Endothelial cell of umbilical vein (primary cell): ENCODE data around the gene FABP6. TPM values are rescaled to one million over a fixed set of nuclear protein-coding genes. Genes with fewer than 3 reads are reported as not detected.

Experiments
- BruUV-seq: library from RNA; stranded (reverse); fragments of 400-500 nt; replicated peaks from 2 replicates; lab custom pipeline; 2021; lab: Mats Ljungman, UMichigan
- CTCF ChIA-PET: fragments of 300-600, 350-600 bp; sonication (Branson Sonifier 250); formaldehyde crosslinking; loops from one replicate; lab custom pipeline; 2021; ENCODE audit warnings: antibody characterized with exemption, inconsistent platforms; lab: Charles Lee
- POLR2A ChIA-PET: fragments of 300-600, 350-600 bp; sonication (Branson Sonifier 250); formaldehyde crosslinking; loops from one replicate; lab custom pipeline; 2021; ENCODE audit warnings: antibody characterized with exemption, inconsistent platforms; lab: Charles Lee
- DNase-seq: peaks from one replicate; pipeline ENCODE4 v3.0.0-alpha.2; 2011; ENCODE audit warnings: low read depth, low spot score
- FAIRE-seq: peaks from 2 replicates; lab custom pipeline; 2011; peaks lifted over from hg19 to GRCh38; lab: Jason Lieb, UNC
- H2AFZ ChIP-seq: 2 replicates; pipeline ENCODE4 v1.6.0; 2012; ENCODE audit warnings: low read depth, low read length, control low read depth, inconsistent platforms
- H3K27ac ChIP-seq: 2 replicates; pipeline ENCODE4 v1.5.1; 2011; ENCODE audit warnings: low read depth, mild to moderate bottlenecking, control low read depth, low read length, moderate library complexity; ENCODE audit not compliant: insufficient read depth
- H3K27me3 ChIP-seq, 2 experiments: 2 replicates each; pipeline versions ENCODE4 v1.6.0 to v1.6.1; 2011; ENCODE audit warnings: low read length in 2 of 2, mixed read lengths in 1 of 2; ENCODE audit not compliant: control insufficient read depth in 2 of 2, insufficient read depth in 2 of 2
- H3K36me3 ChIP-seq, 2 experiments: 2 replicates in 1 of 2; 3 replicates in 1 of 2; pipeline ENCODE4 v1.5.1; 2011; ENCODE audit warnings: low read length in 2 of 2, mild to moderate bottlenecking in 1 of 2, moderate library complexity in 1 of 2; ENCODE audit not compliant: control insufficient read depth in 2 of 2, insufficient read depth in 2 of 2; ENCODE audit errors: extremely low read depth in 1 of 2
- H3K4me1 ChIP-seq: 3 replicates; pipeline ENCODE4 v1.5.1; 2011; ENCODE audit warnings: mild to moderate bottlenecking, low read length; ENCODE audit not compliant: control insufficient read depth, insufficient read depth; ENCODE audit errors: extremely low read depth
- H3K4me2 ChIP-seq: 2 replicates; pipeline ENCODE4 v1.6.1; 2011; ENCODE audit warnings: low read length, control low read depth, mixed read lengths; ENCODE audit not compliant: insufficient read depth
- H3K4me3 ChIP-seq, 3 experiments: fragments of 200-600 bp in 1 of 3; sonication (generic), shearing (Covaris generic) in 1 of 3; replicated peaks in 1 of 3; 2 replicates each; pipeline ENCODE4 v1.5.1; 2011 to 2016; ENCODE audit warnings: control low read depth in 3 of 3, low read length in 3 of 3, mild to moderate bottlenecking in 2 of 3, inconsistent platforms in 1 of 3, low read depth in 1 of 3, moderate library complexity in 1 of 3; ENCODE audit not compliant: insufficient read depth in 1 of 3
- H3K79me2 ChIP-seq: 2 replicates; pipeline ENCODE4 v1.6.0; 2012; ENCODE audit warnings: low read length, inconsistent platforms; ENCODE audit not compliant: control insufficient read depth, insufficient read depth
- H3K9ac ChIP-seq: replicated peaks from 2 replicates; pipeline ENCODE3; 2011; ENCODE audit warnings: low read length, control low read depth; ENCODE audit not compliant: insufficient read depth; ENCODE audit errors: extremely low read depth
- H3K9me1 ChIP-seq: replicated peaks from 3 replicates; pipeline ENCODE4 v1.6.0; 2011; ENCODE audit warnings: mild to moderate bottlenecking, low read length; ENCODE audit not compliant: control insufficient read depth, insufficient read depth; ENCODE audit errors: extremely low read depth
- H3K9me3 ChIP-seq: replicated peaks from 2 replicates; pipeline ENCODE4 v1.5.1; 2012; ENCODE audit warnings: low read length, inconsistent platforms; ENCODE audit not compliant: control insufficient read depth, insufficient read depth
- H4K20me1 ChIP-seq: replicated peaks from 2 replicates; pipeline ENCODE3; 2011; ENCODE audit warnings: mild to moderate bottlenecking, low read length; ENCODE audit not compliant: control insufficient read depth, insufficient read depth; ENCODE audit errors: extremely low read depth
- EZH2 ChIP-seq: IDR thresholded peaks from 2 replicates; pipeline ENCODE4 v1.6.1; 2012; ENCODE audit warnings: borderline replicate concordance, low read depth, mild to moderate bottlenecking, moderate library complexity, low read length, inconsistent platforms; ENCODE audit not compliant: severe bottlenecking
- FOS ChIP-seq: IDR thresholded peaks from 2 replicates; pipeline ENCODE4 v1.6.1; 2011; ENCODE audit warnings: mild to moderate bottlenecking, low read length, moderate library complexity, borderline replicate concordance; ENCODE audit not compliant: insufficient read depth
- GATA2 ChIP-seq: IDR thresholded peaks from 2 replicates; pipeline ENCODE4 v1.7.0; 2011; ENCODE audit warnings: low read depth, mild to moderate bottlenecking, moderate library complexity, mixed read lengths, low read length; ENCODE audit not compliant: insufficient read length, insufficient read depth
- JUN ChIP-seq: IDR thresholded peaks from 2 replicates; pipeline ENCODE4 v1.6.1; 2011; ENCODE audit warnings: borderline replicate concordance, low read depth; ENCODE audit not compliant: insufficient read length, insufficient read depth
- MYC ChIP-seq: IDR thresholded peaks from one replicate; pipeline ENCODE4 v1.6.1; 2011; ENCODE audit warnings: mild to moderate bottlenecking, low read depth, low read length
- POLR2A ChIP-seq: IDR thresholded peaks from 2 replicates; pipeline ENCODE4 v1.6.1; 2012; ENCODE audit warnings: low read depth, mild to moderate bottlenecking, control low read depth, low read length
- POLR2AphosphoS5 ChIP-seq: IDR thresholded peaks from 2 replicates; pipeline ENCODE4 v1.6.1; 2012; ENCODE audit warnings: low read depth, mild to moderate bottlenecking, control low read depth, low read length, moderate library complexity; ENCODE audit not compliant: insufficient read depth
- dilution Hi-C: fragments of 300-500 bp; cut with MboI; formaldehyde crosslinking; loops from one replicate; pipeline ENCODE4 v1.15.0; 2019; ENCODE audit warnings: low sequenced_read_pairs; ENCODE audit not compliant: extremely low pct_ligation_motif_present
- intact Hi-C: fragments of 100-400 bp; cut with micrococcal nuclease; formaldehyde crosslinking; loops from one replicate; pipeline ENCODE4 v1.10.0; 2022
- polyA plus RNA-seq, 4 experiments: library from polyadenylated mRNA; depleted of rRNA in 3 of 4; stranded (reverse) in 3 of 4; unstranded in 1 of 4; fragments of >200 nt; gene quantifications; 2 replicates each; pipeline versions ENCODE4 v1.2.1 to v1.2.3, GENCODE V29; 2011 to 2012; ENCODE audit warnings: missing spikeins in 1 of 4
- total RNA-seq: library from RNA; stranded (reverse); gene quantifications from 2 replicates; pipeline ENCODE4 v1.2.3, GENCODE V29; 2021
- TF ChIP-seq, protein P1 (sequence below): IDR thresholded peaks from 2 replicates; pipeline ENCODE4 v1.6.1; 2011; ENCODE audit not compliant: insufficient read depth, insufficient read length
- TF ChIP-seq, protein P2 (sequence below), 2 donors: IDR thresholded peaks; 1 replicate in 1 of 2; 2 replicates in 1 of 2; pipeline ENCODE4 v1.5.1; 2011; ENCODE audit warnings: low read length in 2 of 2, mild to moderate bottlenecking in 2 of 2, moderate library complexity in 2 of 2, control low read depth in 1 of 2, inconsistent platforms in 1 of 2, low read depth in 1 of 2; ENCODE audit not compliant: insufficient read depth in 1 of 2; ENCODE audit errors: extremely low read depth in 1 of 2

The FABP6 gene
- total and polyA plus RNA-seq, 2 donors (not counting 3 experiments of a cell fraction or from before 2014, with no cell fraction given) = not detected

DNA sequence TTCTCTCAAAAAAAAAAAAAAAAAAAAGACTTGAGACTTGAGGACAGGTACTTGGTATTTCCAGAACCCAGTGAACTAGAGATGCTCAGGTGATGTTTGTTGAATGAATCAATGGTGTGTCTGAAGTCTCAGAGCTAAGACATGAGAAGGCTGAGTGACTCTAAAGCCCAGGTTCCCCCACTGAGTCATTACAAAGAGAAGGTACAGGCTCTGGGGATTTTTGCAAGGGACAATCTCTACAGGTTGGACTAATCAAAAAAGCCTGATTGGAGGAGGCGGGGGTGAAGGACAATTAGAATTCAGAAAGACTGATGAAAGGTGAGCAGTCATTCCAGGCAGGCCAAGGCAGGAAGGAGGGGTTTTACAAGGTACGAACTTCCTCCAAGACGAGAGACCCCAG is 8.2 kb upstream of the FABP6 start:
- Histone ChIP-seq H3K79me2 (no peaks in the 10 kb centered on the region), H3K9ac (no peak overlapping the region), H3K36me3 (no peaks in the 10 kb centered on the region), H2AFZ (no peak overlapping the region), H3K9me3 (no peaks in the 10 kb centered on the region), H3K27me3 (no peaks in the 10 kb centered on the region), H4K20me1 (no peaks in the 10 kb centered on the region), H3K4me1 (no peaks in the 10 kb centered on the region), H3K9me1 (no peaks in the 10 kb centered on the region), H3K4me3 (no peak overlapping the region), H3K4me2 (no peak overlapping the region), H3K27ac (no peak overlapping the region)
- intact Hi-C loops (no loop called here), dilution Hi-C loops (no loop called here)
- no peak for DNase-seq
- POLR2A ChIA-PET = no interaction called here
- CTCF ChIA-PET = no interaction called here
- FAIRE-seq = no peak
- BruUV-seq = no TSS peak
- TF ChIP-seq POLR2A (no peak), JUN (no peak), EZH2 (no peak), FOS (no peak), MYC (no peak), GATA2 (no peak), POLR2AphosphoS5 (no peak)
- TF ChIP-seq, protein P1, sequence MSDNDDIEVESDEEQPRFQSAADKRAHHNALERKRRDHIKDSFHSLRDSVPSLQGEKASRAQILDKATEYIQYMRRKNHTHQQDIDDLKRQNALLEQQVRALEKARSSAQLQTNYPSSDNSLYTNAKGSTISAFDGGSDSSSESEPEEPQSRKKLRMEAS = no peak
- TF ChIP-seq, protein P2, sequence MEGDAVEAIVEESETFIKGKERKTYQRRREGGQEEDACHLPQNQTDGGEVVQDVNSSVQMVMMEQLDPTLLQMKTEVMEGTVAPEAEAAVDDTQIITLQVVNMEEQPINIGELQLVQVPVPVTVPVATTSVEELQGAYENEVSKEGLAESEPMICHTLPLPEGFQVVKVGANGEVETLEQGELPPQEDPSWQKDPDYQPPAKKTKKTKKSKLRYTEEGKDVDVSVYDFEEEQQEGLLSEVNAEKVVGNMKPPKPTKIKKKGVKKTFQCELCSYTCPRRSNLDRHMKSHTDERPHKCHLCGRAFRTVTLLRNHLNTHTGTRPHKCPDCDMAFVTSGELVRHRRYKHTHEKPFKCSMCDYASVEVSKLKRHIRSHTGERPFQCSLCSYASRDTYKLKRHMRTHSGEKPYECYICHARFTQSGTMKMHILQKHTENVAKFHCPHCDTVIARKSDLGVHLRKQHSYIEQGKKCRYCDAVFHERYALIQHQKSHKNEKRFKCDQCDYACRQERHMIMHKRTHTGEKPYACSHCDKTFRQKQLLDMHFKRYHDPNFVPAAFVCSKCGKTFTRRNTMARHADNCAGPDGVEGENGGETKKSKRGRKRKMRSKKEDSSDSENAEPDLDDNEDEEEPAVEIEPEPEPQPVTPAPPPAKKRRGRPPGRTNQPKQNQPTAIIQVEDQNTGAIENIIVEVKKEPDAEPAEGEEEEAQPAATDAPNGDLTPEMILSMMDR (IDR thresholded peaks at IDR 0.05; ENCODE audit: extremely low read depth in 1 of 2, insufficient read depth in 1 of 2, low read depth in 1 of 2, low read length in 2 of 2) = no peak
